AG09309 (cell line): ENCODE data around the gene TMEM51.
"Not testable (repeated sequence)": the region's sequence is repeated elsewhere in the genome, so short reads cannot be mapped to it uniquely, and the experiment has no call there.

Experiments used
- DNase-seq: peaks from one replicate; pipeline ENCODE4 v3.0.0-alpha.2; 2010; ENCODE audit warnings: low read depth
- H3K4me3 ChIP-seq: 2 replicates; pipeline ENCODE4 v1.5.1; 2011; ENCODE audit warnings: mild to moderate bottlenecking, low read depth, low read length, moderate library complexity; ENCODE audit not compliant: control insufficient read depth
- CTCF ChIP-seq: IDR thresholded peaks from 2 replicates; pipeline ENCODE4 v1.5.1; 2011; ENCODE audit warnings: mild to moderate bottlenecking, low read depth, low read length, inconsistent platforms; ENCODE audit not compliant: insufficient read depth, control insufficient read depth; ENCODE audit errors: missing control alignments

Gene TMEM51

GRCh38 chr1:15132965-15133364 is 20.6 kb upstream of the TMEM51 start:
- no peak for DNase-seq
- no peak for TF ChIP-seq CTCF
- no peak overlapping the region for H3K4me3 ChIP-seq

GRCh38 chr1:15134285-15134684 is 19.3 kb upstream of the TMEM51 start:
- no peak for DNase-seq
- H3K4me3 ChIP-seq, result no peak overlapping the region
- TF ChIP-seq CTCF, result no peak

- not testable (repeated sequence) for H3K4me3 ChIP-seq, DNase-seq
Measured at GRCh38 chr1:15135604-15136003, 17.9 kb upstream of the TMEM51 start.

- no peak overlapping the region for H3K4me3 ChIP-seq
- no peak for TF ChIP-seq CTCF
- no peak for DNase-seq
Measured at GRCh38 chr1:15137809-15138208, 15.7 kb upstream of the TMEM51 start.

- no peak for DNase-seq
- TF ChIP-seq CTCF, result no peak
- no peak overlapping the region for H3K4me3 ChIP-seq
Measured at GRCh38 chr1:15139654-15140350, 13.7 kb upstream of the TMEM51 start.

GRCh38 chr1:15141935-15142539 is 11.5 kb upstream of the TMEM51 start:
- DNase-seq, result peak; percentile 11
- H3K4me3 ChIP-seq, result no peak overlapping the region
- no peak for TF ChIP-seq CTCF

- no peak for TF ChIP-seq CTCF
- no peak for DNase-seq
- no peak overlapping the region for H3K4me3 ChIP-seq
Measured at GRCh38 chr1:15145327-15145726, 8.2 kb upstream of the TMEM51 start.
